Testis (tissue), 3 donors: ENCODE data around the gene DNAI1. TPM values are rescaled to one million over a fixed set of nuclear protein-coding genes. Genes with fewer than 3 reads are reported as not detected.

Experiments used
- DNase-seq: peaks from one replicate; pipeline ENCODE4 v3.0.0-alpha.2; 2019
- H3K27ac ChIP-seq, 2 donors: fragments of 200-600 bp; sonication (generic); one replicate each; pipeline ENCODE4 v1.5.1; 2019
- H3K27me3 ChIP-seq: fragments of 200-600 bp; sonication (generic); one replicate; pipeline ENCODE4 v1.5.1; 2019
- H3K36me3 ChIP-seq: fragments of 200-600 bp; sonication (generic); one replicate; pipeline ENCODE4 v1.5.1; 2017; ENCODE audit warnings: low read depth; ENCODE audit errors: missing control alignments
- H3K4me1 ChIP-seq: fragments of 200-600 bp; sonication (generic); one replicate; pipeline ENCODE4 v1.5.1; 2019
- H3K4me3 ChIP-seq, 2 donors: fragments of 200-600 bp; sonication (generic); one replicate each; pipeline ENCODE4 v1.5.1; 2017 to 2019
- H3K9me3 ChIP-seq: fragments of 200-600 bp; sonication (generic); one replicate; pipeline ENCODE4 v1.5.1; 2017
- CTCF ChIP-seq, 3 experiments: fragments of 450-650 bp in 2 of 3; fragments of 200-600 bp in 1 of 3; sonication (generic) in 1 of 3; IDR thresholded peaks; one replicate each; pipeline ENCODE4 v1.5.1; 2016 to 2019; ENCODE audit warnings: antibody characterized with exemption in 3 of 3, mild to moderate bottlenecking in 2 of 3, moderate library complexity in 1 of 3
- POLR2A ChIP-seq: fragments of 450-650 bp; IDR thresholded peaks from one replicate; pipeline ENCODE4 v1.6.1; 2017; ENCODE audit warnings: antibody characterized with exemption, mild to moderate bottlenecking, moderate library complexity
- WGBS, 2 donors: methylation state at CpG; one replicate each; pipeline ENCODE4 v1.1.5; 2018; 5-methylcytosine and 5-hydroxymethylcytosine counted together
- intact Hi-C: fragments of 100-400 bp; cut with DNase I; formaldehyde crosslinking; loops from one replicate; pipeline ENCODE4 v1.15.1; 2023; ENCODE audit warnings: low total_unique reads
- polyA plus RNA-seq: library from polyadenylated mRNA; stranded (reverse); fragments of 350-450 nt; fragmentation: Illumina TruSeq; extraction: RNeasy Lipid Tissue Mini Kit (QIAGEN cat#74804); gene quantifications from one replicate; pipeline ENCODE4 v1.2.3, GENCODE V29; 2014; ENCODE audit warnings: low read depth, low replicate concordance; ENCODE audit not compliant: insufficient read depth
- total RNA-seq, 2 donors: library from RNA; depleted of rRNA; stranded (reverse); fragments of >200 nt; gene quantifications; one replicate each; pipeline ENCODE4 v1.2.3, GENCODE V29; 2016

The DNAI1 gene
- total and polyA plus RNA-seq, 3 donors from 2014 or later = 22.7 to 109 (median 36.7) TPM

GRCh38 chr9:34521406-34522045 is 62.9 kb downstream of the DNAI1 start:
- intact Hi-C loops = no loop called here
- no peak for DNase-seq
- 93 to 94% methylated on average over 5 to 11 of the region's 11 CpGs for WGBS, 2 donors

GRCh38 chr9:34522091-34522887 is 63.7 kb downstream of the DNAI1 start:
- intact Hi-C loops = no loop called here
- Histone ChIP-seq H3K9me3 (no peaks in the 10 kb centered on the region), H3K4me3 (peak overlapping the region; percentile 52 to 57), H3K36me3 (no peaks in the 10 kb centered on the region), H3K27ac (peak overlapping the region in 1 of 2 donors; percentile 71), H3K4me1 (no peaks in the 10 kb centered on the region), H3K27me3 (no peaks in the 10 kb centered on the region)
- WGBS, 2 donors = 8 to 16% methylated on average over 18 to 27 of the region's 31 CpGs
- DNase-seq = peak; percentile 40
- no peak for TF ChIP-seq CTCF (IDR thresholded peaks at IDR 0.05)
- TF ChIP-seq POLR2A = no peak

More at GRCh38 chr9:34521406-34522045, 62.9 kb downstream of the DNAI1 start:
- Histone ChIP-seq H3K36me3 (no peaks in the 10 kb centered on the region), H3K4me1 (no peaks in the 10 kb centered on the region), H3K9me3 (no peaks in the 10 kb centered on the region), H3K27ac (no peak overlapping the region), H3K27me3 (no peaks in the 10 kb centered on the region), H3K4me3 (no peak overlapping the region)
- TF ChIP-seq POLR2A (no peak), CTCF (IDR thresholded peaks at IDR 0.05) (no peak)

- Histone ChIP-seq H3K36me3 (no peaks in the 10 kb centered on the region), H3K27me3 (no peaks in the 10 kb centered on the region), H3K4me1 (no peaks in the 10 kb centered on the region), H3K4me3 (peak within 1 kb of the TSS; percentile 52 to 57), H3K9me3 (no peaks in the 10 kb centered on the region), H3K27ac (peak within 1 kb of the TSS in 1 of 2 donors; percentile 71)
- intact Hi-C loops = no loop called here
- DNase-seq = peak; percentile 90
- no peak for TF ChIP-seq CTCF (IDR thresholded peaks at IDR 0.05)
- no peak for TF ChIP-seq POLR2A
- 5% methylated on average over 34 of the region's 63 CpGs; no CpG with 5 or more reads in 1 of the 2 donors for WGBS, 2 donors
Measured at GRCh38 chr9:34522971-34523797, 64.6 kb downstream of the DNAI1 start, which contains the start of gene ENHO. TSS of gene ENHO (minus strand) at chr9:34522990. CDS start at chr9:34521695, 1,295 bp downstream.

- H3K36me3 ChIP-seq = no peaks in the 10 kb centered on the region
- intact Hi-C loops = no loop called here
- no peak for DNase-seq
- TF ChIP-seq POLR2A = no peak
- TF ChIP-seq CTCF (IDR thresholded peaks at IDR 0.05) = no peak
- no peaks in the 10 kb centered on the region for H3K4me1 ChIP-seq
- H3K9me3 ChIP-seq = no peaks in the 10 kb centered on the region
- WGBS, 2 donors = 64 to 67% methylated on average over 3 of the region's 3 CpGs
- no peak overlapping the region for H3K27ac ChIP-seq
- no peaks in the 10 kb centered on the region for H3K27me3 ChIP-seq
- H3K4me3 ChIP-seq = no peak overlapping the region
Measured at GRCh38 chr9:34524349-34524748, 65.7 kb downstream of the DNAI1 start.
